Activated CD8-positive, alpha-beta memory T cell treated with anti-CD3 and anti-CD28 coated beads, Interleukin-2, amount 50 U/mL, for 1 hour (primary cell): ENCODE data around the gene NPAS3.

ENCODE experiments used
- DNase-seq: peaks from one replicate; pipeline ENCODE4 v3.0.0-alpha.2; 2020; ENCODE audit errors: extremely low read depth

Gene NPAS3

GRCh38 chr14:33254861-33255395, 316.2 kb downstream of the NPAS3 start:
- no peak for DNase-seq

- DNase-seq, result no peak
Measured at GRCh38 chr14:33257796-33258195, 319.1 kb downstream of the NPAS3 start.

GRCh38 chr14:33259764-33260163, 321.1 kb downstream of the NPAS3 start:
- no peak for DNase-seq

- DNase-seq, result no peak
Measured at GRCh38 chr14:33271216-33271615, 332.5 kb downstream of the NPAS3 start.

GRCh38 chr14:33271891-33272290, 333.2 kb downstream of the NPAS3 start:
- no peak for DNase-seq

- no peak for DNase-seq
Measured at GRCh38 chr14:33273978-33274377, 335.3 kb downstream of the NPAS3 start.

- no peak for DNase-seq
Measured at GRCh38 chr14:33275879-33276278, 337.2 kb downstream of the NPAS3 start.

- no peak for DNase-seq
Measured at GRCh38 chr14:33279865-33280264, 341.2 kb downstream of the NPAS3 start.

GRCh38 chr14:33280646-33281045, 342.0 kb downstream of the NPAS3 start:
- DNase-seq, result no peak

GRCh38 chr14:33282331-33283230, 343.9 kb downstream of the NPAS3 start:
- no peak for DNase-seq

GRCh38 chr14:33285902-33286700, 347.4 kb downstream of the NPAS3 start:
- no peak for DNase-seq

GRCh38 chr14:33287189-33287588, 348.5 kb downstream of the NPAS3 start:
- no peak for DNase-seq

GRCh38 chr14:33290641-33291040, 352.0 kb downstream of the NPAS3 start:
- DNase-seq, result no peak

GRCh38 chr14:33291529-33292104, 352.9 kb downstream of the NPAS3 start:
- DNase-seq, result no peak

- DNase-seq, result no peak
Measured at GRCh38 chr14:33294419-33294818, 355.7 kb downstream of the NPAS3 start.

GRCh38 chr14:33297565-33297964, 358.9 kb downstream of the NPAS3 start:
- no peak for DNase-seq

GRCh38 chr14:33307691-33308251, 369.1 kb downstream of the NPAS3 start:
- DNase-seq, result no peak

- no peak for DNase-seq
Measured at GRCh38 chr14:33309106-33309505, 370.4 kb downstream of the NPAS3 start.

GRCh38 chr14:33315217-33315616, 376.5 kb downstream of the NPAS3 start:
- no peak for DNase-seq

GRCh38 chr14:33315721-33316120, 377.0 kb downstream of the NPAS3 start:
- DNase-seq, result no peak

- no peak for DNase-seq
Measured at GRCh38 chr14:33317675-33318074, 379.0 kb downstream of the NPAS3 start.

GRCh38 chr14:33323979-33324378, 385.3 kb downstream of the NPAS3 start:
- no peak for DNase-seq
